PC-9 (cell line): ENCODE measurements around the gene CAPN11. TPM values are rescaled to one million over a fixed set of nuclear protein-coding genes. Genes with fewer than 3 reads are reported as not detected.

Source experiments
- BruUV-seq: library from RNA; stranded (reverse); fragments of 400-500 nt; replicated peaks from 2 replicates; lab custom pipeline; 2021; lab: Mats Ljungman, UMichigan
- CTCF ChIA-PET: fragments of 300-600 bp; sonication (Branson Sonifier 250); formaldehyde crosslinking; loops from one replicate; lab custom pipeline; 2022; ENCODE audit warnings: antibody characterized with exemption; lab: Charles Lee
- POLR2A ChIA-PET: fragments of 300-600 bp; sonication (Branson Sonifier 250); formaldehyde crosslinking; loops from one replicate; lab custom pipeline; 2022; ENCODE audit warnings: antibody characterized with exemption; ENCODE audit not compliant: unreplicated experiment; lab: Charles Lee
- DNase-seq, 2 experiments: peaks; one replicate each; pipeline versions ENCODE4 v3.0.0 to v3.0.0-alpha.2; 2015 to 2022; ENCODE audit warnings: mixed read lengths in 1 of 2
- H2AFZ ChIP-seq: fragments of 200-600 bp; sonication (generic); 2 replicates; pipeline ENCODE4 v1.8.1; 2017; ENCODE audit warnings: antibody characterized with exemption
- H3F3A ChIP-seq: fragments of 200-600 bp; sonication (generic); 2 replicates; pipeline ENCODE4 v1.8.1; 2017; ENCODE audit warnings: antibody characterized with exemption, mild to moderate bottlenecking, low read depth; ENCODE audit not compliant: insufficient read depth
- H3K27ac ChIP-seq: fragments of 200-600 bp; sonication (generic); 2 replicates; pipeline ENCODE4 v1.6.1; 2016; ENCODE audit warnings: mixed run types
- H3K27me3 ChIP-seq: fragments of 200-600 bp; sonication (generic); 2 replicates; pipeline ENCODE4 v1.6.1; 2016; ENCODE audit warnings: low read depth, mixed run types; ENCODE audit not compliant: insufficient read depth
- H3K36me3 ChIP-seq: fragments of 200-600 bp; sonication (generic); 2 replicates; pipeline ENCODE4 v1.6.1; 2016; ENCODE audit warnings: low read depth, mixed run types
- H3K4me1 ChIP-seq: fragments of 200-600 bp; sonication (generic); replicated peaks from 2 replicates; pipeline ENCODE4 v1.6.1; 2016; ENCODE audit warnings: mixed run types; ENCODE audit not compliant: insufficient read depth
- H3K4me2 ChIP-seq: fragments of 200-600 bp; sonication (generic); 2 replicates; pipeline ENCODE4 v1.6.1; 2017; ENCODE audit warnings: mixed run types
- H3K4me3 ChIP-seq: fragments of 200-600 bp; sonication (generic); 2 replicates; pipeline ENCODE4 v1.6.1; 2016; ENCODE audit warnings: mixed run types
- H3K79me2 ChIP-seq: fragments of 200-600 bp; sonication (generic); 2 replicates; pipeline ENCODE4 v1.6.1; 2017; ENCODE audit warnings: low read depth, mixed run types
- H3K9me2 ChIP-seq: fragments of 200-600 bp; sonication (generic); 2 replicates; pipeline ENCODE4 v1.8.1; 2017; ENCODE audit warnings: mild to moderate bottlenecking; ENCODE audit not compliant: insufficient read depth
- H3K9me3 ChIP-seq: fragments of 200-600 bp; sonication (generic); 2 replicates; pipeline ENCODE4 v1.8.1; 2016; ENCODE audit warnings: low read depth; ENCODE audit not compliant: insufficient read depth
- H4K20me1 ChIP-seq: fragments of 200-600 bp; sonication (generic); 2 replicates; pipeline ENCODE4 v1.8.1; 2017; ENCODE audit not compliant: insufficient read depth
- EZH2 ChIP-seq: fragments of 200-600 bp; sonication (generic); IDR thresholded peaks from 2 replicates; pipeline ENCODE4 v1.8.0; 2017; ENCODE audit warnings: antibody characterized with exemption, low read depth
- intact Hi-C: fragments of 100-400 bp; cut with micrococcal nuclease; formaldehyde crosslinking; loops from one replicate; pipeline ENCODE4 v1.10.0; 2022; ENCODE audit not compliant: unreplicated experiment
- total RNA-seq: library from RNA; stranded (reverse); gene quantifications from 2 replicates; pipeline ENCODE4 v1.2.3, GENCODE V29; 2021
- TF ChIP-seq, protein P1 (sequence below): fragments of 200-600 bp; sonication (generic); conservative IDR thresholded peaks from 2 replicates; pipeline ENCODE4 v1.6.1; 2017; ENCODE audit warnings: mixed run types, antibody characterized with exemption, mild to moderate bottlenecking, moderate library complexity

Gene CAPN11
- total RNA-seq, 1 experiment from 2014 or later = not detected

GRCh38 chr6:44162876-44163625 is 4.4 kb downstream of the CAPN11 start:
- POLR2A ChIA-PET = no interaction called here
- Histone ChIP-seq H3F3A (peaks cover 10% of the 10 kb centered on the region), H3K27me3 (peaks cover 4% of the 10 kb centered on the region), H4K20me1 (no peaks in the 10 kb centered on the region), H3K79me2 (no peaks in the 10 kb centered on the region), H2AFZ (no peak overlapping the region), H3K9me3 (no peaks in the 10 kb centered on the region), H3K9me2 (no peaks in the 10 kb centered on the region), H3K27ac (no peak overlapping the region), H3K4me2 (no peak overlapping the region), H3K4me1 (peaks cover 6% of the 10 kb centered on the region; the same call in 1 of the 2 replicates), H3K36me3 (no peaks in the 10 kb centered on the region), H3K4me3 (no peak overlapping the region)
- intact Hi-C loops = no loop called here
- BruUV-seq = no TSS peak
- CTCF ChIA-PET = no interaction called here
- no peak for DNase-seq
- no peak for TF ChIP-seq EZH2
- TF ChIP-seq, protein P1, sequence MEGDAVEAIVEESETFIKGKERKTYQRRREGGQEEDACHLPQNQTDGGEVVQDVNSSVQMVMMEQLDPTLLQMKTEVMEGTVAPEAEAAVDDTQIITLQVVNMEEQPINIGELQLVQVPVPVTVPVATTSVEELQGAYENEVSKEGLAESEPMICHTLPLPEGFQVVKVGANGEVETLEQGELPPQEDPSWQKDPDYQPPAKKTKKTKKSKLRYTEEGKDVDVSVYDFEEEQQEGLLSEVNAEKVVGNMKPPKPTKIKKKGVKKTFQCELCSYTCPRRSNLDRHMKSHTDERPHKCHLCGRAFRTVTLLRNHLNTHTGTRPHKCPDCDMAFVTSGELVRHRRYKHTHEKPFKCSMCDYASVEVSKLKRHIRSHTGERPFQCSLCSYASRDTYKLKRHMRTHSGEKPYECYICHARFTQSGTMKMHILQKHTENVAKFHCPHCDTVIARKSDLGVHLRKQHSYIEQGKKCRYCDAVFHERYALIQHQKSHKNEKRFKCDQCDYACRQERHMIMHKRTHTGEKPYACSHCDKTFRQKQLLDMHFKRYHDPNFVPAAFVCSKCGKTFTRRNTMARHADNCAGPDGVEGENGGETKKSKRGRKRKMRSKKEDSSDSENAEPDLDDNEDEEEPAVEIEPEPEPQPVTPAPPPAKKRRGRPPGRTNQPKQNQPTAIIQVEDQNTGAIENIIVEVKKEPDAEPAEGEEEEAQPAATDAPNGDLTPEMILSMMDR = no peak

DNA sequence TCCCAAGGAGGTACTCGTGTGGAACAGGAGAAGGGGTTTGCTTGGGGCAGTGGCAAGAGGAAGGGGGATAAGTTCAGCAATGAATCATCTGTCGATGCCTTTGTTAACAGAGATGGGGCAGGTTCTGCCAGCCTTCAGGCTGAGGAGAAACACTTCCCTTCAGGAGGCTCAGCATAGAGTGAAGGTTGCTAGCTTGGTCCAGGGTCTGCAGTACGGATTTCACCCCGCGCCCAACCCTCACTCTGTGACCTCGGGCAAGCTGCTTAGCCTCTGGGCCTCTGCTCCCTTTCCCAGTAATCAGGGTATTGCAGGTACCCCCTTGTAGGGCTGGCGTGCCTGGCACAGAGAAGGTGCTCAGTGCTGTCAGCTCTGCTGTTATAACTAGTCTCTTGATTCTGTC is 7.5 kb downstream of the CAPN11 start:
- DNase-seq = no peak
- H3K27me3 ChIP-seq = peaks cover 12% of the 10 kb centered on the region
- H3K36me3 ChIP-seq = no peaks in the 10 kb centered on the region
- H4K20me1 ChIP-seq = no peaks in the 10 kb centered on the region
- H3K79me2 ChIP-seq = no peaks in the 10 kb centered on the region
- no peak for TF ChIP-seq EZH2
- TF ChIP-seq, protein P1 = no peak
- H3K4me2 ChIP-seq = no peak overlapping the region
- POLR2A ChIA-PET = no interaction called here
- H3K4me1 ChIP-seq = 0 out of 2 replicates have a peak, but pooled peaks cover 1% of the 10 kb centered on the region
- H3K27ac ChIP-seq = no peak overlapping the region
- H3F3A ChIP-seq = peaks cover 7% of the 10 kb centered on the region
- no peaks in the 10 kb centered on the region for H3K9me2 ChIP-seq
- no peak overlapping the region for H2AFZ ChIP-seq
- CTCF ChIA-PET = no interaction called here
- no peaks in the 10 kb centered on the region for H3K9me3 ChIP-seq
- BruUV-seq = no TSS peak
- intact Hi-C loops = no loop called here
- no peak overlapping the region for H3K4me3 ChIP-seq

- H3K4me3 ChIP-seq = no peak overlapping the region
- DNase-seq = no peak
- H3K79me2 ChIP-seq = no peaks in the 10 kb centered on the region
- H2AFZ ChIP-seq = no peak overlapping the region
- H3K9me2 ChIP-seq = no peaks in the 10 kb centered on the region
- no peak overlapping the region for H3K27ac ChIP-seq
- no TSS peak for BruUV-seq
- H3K9me3 ChIP-seq = no peaks in the 10 kb centered on the region
- H3K4me2 ChIP-seq = no peak overlapping the region
- CTCF ChIA-PET = no interaction called here
- H3K36me3 ChIP-seq = no peaks in the 10 kb centered on the region
- POLR2A ChIA-PET = no interaction called here
- TF ChIP-seq, protein P1 = no peak
- TF ChIP-seq EZH2 = no peak
- intact Hi-C loops = no loop called here
- H3K27me3 ChIP-seq = peaks cover 13% of the 10 kb centered on the region
- no peaks in the 10 kb centered on the region for H4K20me1 ChIP-seq
- peaks cover 3% of the 10 kb centered on the region for H3F3A ChIP-seq
- H3K4me1 ChIP-seq = no peaks in the 10 kb centered on the region
Measured at GRCh38 chr6:44166591-44167184, 8.1 kb downstream of the CAPN11 start.
